Measurements from ENCODE around the gene SLC35F6.
"Not testable (repeated sequence)": the region's sequence is repeated elsewhere in the genome, so short reads cannot be mapped to it uniquely, and the experiment has no call there.

SLC35F6 gene

GRCh38 chr2:26814072-26814765 lies 50.1 kb downstream of the SLC35F6 start:
- DNase-seq, result not testable (repeated sequence)

GRCh38 chr2:26816893-26817292 lies 52.8 kb downstream of the SLC35F6 start:
- no peak for DNase-seq

GRCh38 chr2:26818255-26818654 lies 54.2 kb downstream of the SLC35F6 start:
- no peak for DNase-seq

GRCh38 chr2:26818972-26819371 lies 54.9 kb downstream of the SLC35F6 start:
- no peak for DNase-seq

- DNase-seq, result no peak
Measured at GRCh38 chr2:26820932-26821331, 56.8 kb downstream of the SLC35F6 start.

GRCh38 chr2:26822877-26823276 lies 58.8 kb downstream of the SLC35F6 start:
- DNase-seq, result no peak

Measured in amygdala (tissue), 56 donors.